Activated CD4-positive, alpha-beta T cell treated with anti-CD3 and anti-CD28 coated beads, Interleukin-2, amount 50 U/mL, for 48 hours (primary cell): ENCODE results near the gene PIP4P1.
"Not testable (repeated sequence)": the region's sequence is repeated elsewhere in the genome, so short reads cannot be mapped to it uniquely, and the experiment has no call there.

ENCODE experiments used
- DNase-seq, 2 experiments: peaks; one replicate each; pipeline ENCODE4 v3.0.0-alpha.2; 2020

PIP4P1 gene

DNA sequence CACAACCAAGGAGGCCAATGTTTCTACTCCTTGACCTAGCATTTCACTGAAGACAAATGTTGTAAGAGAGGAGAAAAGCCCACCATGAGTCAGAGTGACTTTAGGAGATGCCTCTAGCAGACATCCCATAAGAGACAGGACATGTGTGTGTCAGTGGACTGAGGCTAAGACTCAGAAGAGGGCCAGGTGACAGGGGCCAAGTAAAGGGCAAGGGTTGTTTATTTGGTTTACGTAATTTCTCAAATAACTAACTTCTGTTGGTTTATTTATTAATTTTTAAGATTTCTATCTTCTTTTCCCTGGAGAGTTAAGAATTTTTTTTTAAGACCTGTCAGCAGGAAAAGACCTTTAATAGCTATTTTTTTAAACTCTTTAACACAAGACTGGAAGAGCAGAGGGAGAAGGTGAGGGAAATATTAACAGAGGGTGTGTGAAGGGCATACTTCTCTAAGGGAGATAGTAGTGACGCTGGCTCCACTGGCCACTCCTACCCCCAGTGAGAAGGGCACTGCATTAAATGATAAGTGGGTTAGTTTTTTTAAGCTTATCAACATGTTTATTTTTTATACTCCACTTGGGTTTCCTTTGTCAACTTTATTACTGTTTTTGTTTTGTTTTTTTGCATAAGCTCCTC is 11.4 kb upstream of the PIP4P1 start:
- no peak for DNase-seq

DNA sequence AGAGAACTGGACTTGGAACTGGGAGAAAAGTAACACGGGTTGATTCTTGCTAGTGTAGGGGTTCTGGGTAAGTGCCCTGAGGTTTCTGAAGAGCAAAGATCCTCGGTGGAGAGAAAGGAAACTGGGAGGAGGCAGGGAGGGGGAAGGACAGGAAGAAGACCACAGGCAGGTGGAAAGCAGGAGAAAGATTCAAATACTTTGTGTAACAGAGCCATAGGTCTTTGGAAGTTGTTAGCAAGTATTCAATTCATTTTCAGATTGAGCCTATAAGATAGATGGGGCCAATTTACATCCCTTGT is 9.3 kb upstream of the PIP4P1 start:
- DNase-seq: no peak

DNA sequence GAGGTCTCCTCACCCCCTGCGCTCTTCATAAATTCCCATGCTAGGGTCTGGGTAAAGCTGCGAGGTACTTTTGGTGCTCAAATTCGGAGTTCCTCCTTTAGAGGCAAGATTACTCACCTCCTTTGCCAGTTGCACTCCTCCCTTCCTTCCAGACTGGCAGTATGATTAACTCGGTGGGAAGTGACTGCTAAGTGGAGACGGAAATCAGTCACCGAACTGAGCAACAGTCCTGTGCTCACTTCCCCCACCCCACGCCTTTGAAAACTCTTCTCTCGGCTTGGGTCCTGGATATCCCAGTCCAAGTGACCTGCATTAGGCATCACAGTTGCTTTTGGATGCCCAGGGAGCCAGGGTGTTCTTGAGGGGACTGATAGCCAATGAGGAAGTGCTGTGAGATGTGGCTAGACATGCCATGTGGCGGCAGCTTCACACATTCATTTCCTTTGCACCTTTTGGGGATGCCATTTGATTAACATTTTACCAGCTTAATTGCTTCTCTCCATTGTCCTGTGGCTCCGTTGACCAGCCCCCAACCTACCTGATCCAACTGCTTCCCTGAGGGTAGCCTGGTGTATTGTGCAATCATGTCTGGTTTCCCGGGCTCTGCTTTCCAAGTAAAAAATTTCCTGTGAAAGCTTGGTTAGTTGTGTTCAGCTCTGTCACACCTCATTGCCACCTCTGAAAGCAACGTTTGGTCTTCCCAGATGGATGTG is 8.8 kb upstream of the PIP4P1 start:
- DNase-seq: peak; percentile 63 to 72

DNA sequence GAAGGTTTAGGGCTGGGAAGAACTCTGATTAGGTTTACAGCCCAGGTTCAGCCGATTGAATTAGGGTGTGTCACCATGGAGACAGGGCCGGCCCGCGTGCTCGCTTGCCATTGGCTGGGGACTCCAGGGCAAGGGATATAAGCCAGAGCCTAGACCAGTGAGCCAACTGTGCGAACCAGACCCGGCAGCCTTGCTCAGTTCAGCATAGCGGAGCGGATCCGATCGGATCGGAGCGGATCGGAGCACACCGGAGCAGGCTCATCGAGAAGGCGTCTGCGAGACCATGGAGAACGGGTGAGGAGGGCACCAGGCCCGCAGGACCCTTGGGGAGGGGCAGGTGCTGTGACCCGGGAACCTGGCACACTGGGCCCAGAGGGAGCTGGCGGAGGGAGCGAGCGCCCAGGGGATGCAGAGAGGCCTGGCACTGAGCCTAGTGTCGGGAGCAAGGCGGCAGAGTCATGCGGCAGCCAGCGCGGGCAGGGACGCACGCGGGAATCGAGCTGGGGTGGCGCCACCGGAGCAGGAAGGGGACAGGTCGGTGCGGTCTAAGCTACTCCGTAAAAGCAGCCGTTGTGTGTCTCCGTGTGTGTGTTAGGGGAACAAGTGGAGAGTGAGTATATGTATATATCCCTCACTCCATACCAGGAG is 8.1 kb upstream of the PIP4P1 start, which contains the start of gene PNP:
PNP (plus strand) TSS at position 165 of the 648 bp plus-strand sequence; CDS start at position 284, 119 bp downstream.
- DNase-seq: peak; percentile 90 to 92

DNA sequence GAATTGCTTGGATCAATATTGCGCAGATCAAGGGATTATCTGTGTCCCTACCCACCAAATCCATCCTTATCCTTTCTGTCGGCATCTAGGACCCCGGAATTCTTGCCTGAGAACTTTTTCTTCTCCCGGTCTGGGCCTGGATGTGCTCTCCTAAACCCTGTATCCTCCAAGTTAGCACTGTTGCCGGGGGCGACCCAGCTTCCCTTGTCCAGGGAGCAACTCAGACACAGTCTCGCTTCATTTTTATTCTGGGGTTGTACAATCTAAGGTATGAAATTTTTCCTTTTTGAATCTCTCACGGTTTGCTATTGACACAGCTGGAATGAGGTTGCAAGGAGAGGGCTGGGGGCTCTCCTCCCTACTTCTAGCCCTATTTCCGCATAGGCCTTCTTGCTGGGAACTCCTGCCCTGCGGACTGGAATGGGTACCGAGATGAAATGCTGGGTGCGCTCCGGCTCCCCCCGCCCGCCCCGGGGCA is 7.6 kb upstream of the PIP4P1 start:
- no peak for DNase-seq

DNA sequence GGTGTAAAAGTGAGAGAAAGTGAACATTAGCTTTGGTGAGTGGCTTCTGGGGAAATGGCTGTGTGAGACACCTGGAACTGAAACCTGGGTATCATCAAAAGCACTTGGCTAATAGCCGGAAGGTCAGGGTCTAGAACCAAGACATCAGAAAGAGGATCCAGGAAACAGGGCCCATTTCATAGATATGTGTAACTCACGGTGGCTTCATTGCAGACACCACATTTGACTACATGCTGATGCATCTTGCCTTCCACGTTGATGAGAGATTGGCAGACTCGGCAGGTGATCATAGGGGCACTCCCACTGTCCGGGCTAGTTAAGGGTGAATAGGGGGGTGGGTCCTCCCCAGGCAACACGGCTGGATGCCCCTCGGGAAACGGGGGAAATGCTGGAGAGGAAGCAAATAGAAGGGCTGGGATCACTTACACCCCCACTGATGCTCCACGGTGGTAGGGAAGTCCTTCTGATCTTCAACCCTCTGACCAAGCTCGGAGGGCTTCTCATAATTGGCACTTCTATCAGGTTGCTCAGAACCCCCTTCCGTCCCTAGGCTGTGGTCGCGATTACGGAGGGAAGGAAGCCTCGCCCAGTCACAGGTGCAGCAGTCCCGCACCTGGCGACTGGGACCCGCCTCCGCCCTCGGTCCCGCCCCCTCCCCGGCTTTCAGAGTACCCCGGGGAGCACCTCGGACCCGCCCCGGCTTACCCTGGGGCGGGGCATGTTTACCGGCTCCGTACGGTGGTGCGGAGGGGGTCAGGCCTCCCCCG is 593 bp downstream of the PIP4P1 start:
- peak; percentile 37 to 48 for DNase-seq

DNA sequence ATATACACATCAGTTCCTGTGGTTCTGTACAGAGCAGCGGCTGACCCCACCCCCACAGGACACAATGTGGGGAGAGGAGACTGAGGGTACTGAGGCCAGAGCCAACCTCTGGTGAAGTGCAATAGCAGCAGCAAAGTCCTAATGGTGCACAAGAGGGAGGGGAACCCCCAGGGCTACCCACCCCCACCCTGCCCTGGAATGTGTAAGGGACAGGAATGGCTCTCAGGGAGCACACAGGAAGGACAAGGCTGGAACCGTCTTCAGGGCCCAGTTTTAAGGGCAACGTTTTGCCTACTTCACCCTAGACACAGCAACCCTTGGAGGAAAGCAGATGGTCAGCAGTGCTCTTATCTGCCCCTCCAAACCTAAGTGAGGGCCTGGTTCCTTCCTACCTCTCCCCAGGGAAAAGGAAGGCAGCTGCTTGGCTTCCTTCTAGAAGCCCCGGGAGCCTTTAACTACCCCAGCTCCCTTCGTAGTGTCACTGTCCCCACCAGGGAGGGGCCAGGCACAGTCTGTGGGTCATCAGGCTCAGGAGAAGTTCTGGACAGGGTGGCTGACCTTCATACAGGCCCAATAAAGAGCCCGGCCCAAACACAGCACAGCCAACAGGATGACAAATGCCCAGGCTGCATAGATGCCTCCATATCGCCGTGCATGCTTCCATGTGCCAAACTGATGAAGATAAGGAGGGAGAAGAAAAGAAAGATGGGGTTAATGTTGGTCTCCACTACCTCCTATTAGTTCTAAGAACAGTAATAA is 3.0 kb downstream of the PIP4P1 start:
- no peak for DNase-seq

DNA sequence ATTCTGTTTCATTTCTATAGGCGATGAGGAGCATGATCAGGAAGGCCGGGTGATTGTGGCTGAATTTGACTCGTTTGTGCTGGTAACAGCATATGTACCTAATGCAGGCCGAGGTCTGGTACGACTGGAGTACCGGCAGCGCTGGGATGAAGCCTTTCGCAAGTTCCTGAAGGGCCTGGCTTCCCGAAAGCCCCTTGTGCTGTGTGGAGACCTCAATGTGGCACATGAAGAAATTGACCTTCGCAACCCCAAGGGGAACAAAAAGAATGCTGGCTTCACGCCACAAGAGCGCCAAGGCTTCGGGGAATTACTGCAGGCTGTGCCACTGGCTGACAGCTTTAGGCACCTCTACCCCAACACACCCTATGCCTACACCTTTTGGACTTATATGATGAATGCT is 4.3 kb downstream of the PIP4P1 start:
- no peak for DNase-seq

DNA sequence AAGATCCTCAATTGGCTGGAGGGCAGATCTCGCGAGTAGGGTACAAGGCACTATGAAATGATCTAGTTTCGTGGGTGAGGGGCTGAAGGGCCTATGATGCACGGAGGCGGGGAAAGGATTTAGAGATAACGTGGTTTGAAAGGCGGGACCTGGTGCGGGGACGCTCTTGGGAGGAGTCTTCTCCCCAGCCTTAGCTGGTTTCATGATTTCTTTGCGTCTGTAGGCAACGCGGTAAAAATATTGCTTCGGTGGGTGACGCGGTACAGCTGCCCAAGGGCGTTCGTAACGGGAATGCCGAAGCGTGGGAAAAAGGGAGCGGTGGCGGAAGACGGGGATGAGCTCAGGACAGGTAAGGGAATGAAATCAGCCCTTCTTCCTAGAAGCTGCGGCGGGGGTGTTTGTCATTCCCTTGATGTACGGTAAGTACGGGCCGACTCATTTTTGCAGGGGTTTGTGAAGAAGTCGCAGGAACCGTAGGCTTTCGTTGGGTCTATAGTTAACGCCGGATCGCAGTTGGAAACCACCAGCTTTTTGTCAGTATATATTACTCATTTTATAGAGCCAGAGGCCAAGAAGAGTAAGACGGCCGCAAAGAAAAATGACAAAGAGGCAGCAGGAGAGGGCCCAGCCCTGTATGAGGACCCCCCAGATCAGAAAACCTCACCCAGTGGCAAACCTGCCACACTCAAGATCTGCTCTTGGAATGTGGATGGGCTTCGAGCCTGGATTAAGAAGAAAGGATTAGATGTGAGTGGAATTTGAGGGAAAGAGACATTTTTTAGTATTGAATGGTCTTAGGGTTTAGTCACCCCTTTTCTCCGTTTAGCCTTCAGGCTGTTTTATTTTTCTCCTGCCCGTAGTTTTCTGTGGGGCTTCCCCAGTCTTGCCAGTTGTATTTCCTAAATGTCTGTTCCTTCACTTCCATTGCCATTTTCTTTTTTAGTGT is 5.6 kb downstream of the PIP4P1 start:
- DNase-seq: no peak

DNA sequence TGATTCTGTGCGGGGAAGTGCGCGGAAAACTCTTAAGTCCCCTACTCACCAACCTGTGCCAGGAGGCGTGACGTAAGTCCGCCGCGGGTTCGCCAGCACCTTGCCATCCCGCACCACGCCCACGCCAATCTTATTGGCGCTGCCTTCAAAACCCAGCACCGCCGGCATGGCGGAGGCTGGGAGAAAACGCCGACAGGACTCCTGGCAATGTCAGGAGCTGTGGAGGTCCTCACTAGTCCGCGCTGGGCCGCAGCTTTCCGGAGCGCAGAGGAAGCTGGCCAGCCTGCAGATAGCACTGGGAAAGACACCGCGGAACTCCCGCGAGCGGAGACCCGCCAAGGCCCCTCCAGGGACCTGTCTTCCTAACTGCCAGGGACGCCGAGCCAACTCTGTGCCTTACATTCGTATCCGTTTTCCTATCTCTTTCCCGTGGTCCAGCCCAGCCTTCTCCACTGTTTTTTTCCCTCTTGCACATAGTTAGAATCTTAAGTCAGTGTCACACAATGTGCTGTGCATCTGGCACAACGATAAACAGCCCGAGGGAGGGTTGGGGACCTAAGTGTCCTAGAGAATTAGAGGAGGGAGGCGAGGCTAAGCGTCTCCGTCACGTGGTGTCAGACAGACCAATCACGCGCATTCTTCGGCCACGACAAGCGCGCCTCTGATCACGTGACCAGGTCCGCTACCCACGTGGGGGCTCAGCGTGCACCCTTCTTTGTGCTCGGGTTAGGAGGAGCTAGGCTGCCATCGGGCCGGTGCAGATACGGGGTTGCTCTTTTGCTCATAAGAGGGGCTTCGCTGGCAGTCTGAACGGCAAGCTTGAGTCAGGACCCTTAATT is 6.5 kb downstream of the PIP4P1 start, which contains the start of the genes APEX1 and OSGEP:
APEX1 (plus strand) TSS at position 711 of the 839 bp plus-strand sequence. CDS start 420 bp downstream, outside the sequence.
OSGEP (minus strand) TSS at position 297 of the 839 bp plus-strand sequence; CDS start at position 168, 129 bp downstream.
- DNase-seq: peak; percentile 98

DNA sequence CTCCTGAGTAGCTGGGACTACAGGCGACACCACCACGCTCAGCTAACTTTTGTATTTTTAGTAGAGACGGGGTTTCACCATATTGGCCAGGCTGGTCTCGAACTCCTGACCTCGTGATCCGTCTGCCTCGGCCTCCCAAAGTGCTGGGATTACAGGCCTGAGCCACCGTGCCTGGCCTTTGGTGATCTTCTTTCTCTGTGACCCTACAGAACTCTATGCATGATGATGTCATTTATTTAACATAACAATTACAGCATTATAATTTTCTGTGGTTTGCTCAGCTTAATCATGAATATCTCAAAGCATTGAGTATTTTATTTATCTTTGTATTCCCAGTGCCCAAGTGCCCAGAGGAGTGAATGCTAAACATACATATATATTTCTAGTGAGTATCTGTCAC is 8.4 kb downstream of the PIP4P1 start:
- DNase-seq: not testable (repeated sequence)

DNA sequence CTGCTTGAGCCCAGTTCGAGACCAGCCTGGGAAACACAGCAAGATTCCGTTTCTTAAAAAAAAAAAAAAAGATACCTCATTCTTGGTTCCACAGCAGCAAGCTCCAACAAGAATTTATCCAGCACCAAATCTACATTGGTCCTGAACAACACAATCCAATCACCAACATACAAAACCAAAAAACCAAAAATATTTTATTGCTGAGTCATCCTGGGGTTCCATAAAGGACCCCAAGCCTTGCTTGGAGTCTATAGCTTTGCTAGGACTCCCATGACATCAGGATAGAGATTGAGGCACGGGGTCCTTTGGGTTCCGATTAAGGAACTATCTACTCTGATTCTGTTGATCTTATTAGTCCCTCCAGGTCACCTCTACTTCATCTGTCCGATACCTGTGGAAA is 14.3 kb downstream of the PIP4P1 start:
- no peak for DNase-seq

DNA sequence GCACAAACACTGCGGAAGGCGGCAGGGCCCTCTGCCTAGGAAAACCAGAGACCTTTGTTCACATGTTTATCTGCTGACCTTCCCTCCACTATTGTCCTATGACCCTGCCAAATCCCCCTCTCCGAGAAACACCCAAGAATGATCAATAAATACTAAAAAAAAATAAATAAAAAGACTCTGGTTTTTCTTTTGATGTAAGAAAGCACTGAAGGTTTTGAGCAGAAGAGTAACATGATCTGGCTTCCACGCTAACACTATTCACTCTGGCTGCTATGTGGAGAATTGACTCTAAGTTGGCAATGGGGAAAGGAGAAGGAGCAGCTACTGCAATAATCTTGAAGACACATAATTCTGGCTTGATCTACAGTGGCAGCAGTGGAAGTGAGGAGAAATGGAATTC is 17.6 kb downstream of the PIP4P1 start:
- not testable (repeated sequence) for DNase-seq

DNA sequence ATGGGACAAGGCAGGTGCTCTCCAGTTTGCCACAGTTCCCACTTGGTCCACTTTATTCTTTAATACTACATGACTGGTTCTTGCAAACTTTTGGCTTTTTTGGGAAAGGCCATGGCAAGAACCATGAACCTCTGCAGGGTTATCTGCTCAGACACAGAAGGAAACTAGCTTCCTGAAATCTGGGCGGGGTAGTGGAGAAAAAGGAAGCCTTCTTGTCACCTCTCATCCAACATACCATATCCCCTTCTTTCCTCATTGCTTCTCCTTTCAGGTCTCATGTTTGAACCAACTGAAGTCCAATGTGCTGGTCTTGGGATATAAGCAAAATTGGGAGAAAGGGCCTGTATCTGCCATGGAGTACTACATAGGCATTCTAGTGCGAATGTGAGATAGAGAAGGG is 19.8 kb downstream of the PIP4P1 start:
- no peak for DNase-seq

DNA sequence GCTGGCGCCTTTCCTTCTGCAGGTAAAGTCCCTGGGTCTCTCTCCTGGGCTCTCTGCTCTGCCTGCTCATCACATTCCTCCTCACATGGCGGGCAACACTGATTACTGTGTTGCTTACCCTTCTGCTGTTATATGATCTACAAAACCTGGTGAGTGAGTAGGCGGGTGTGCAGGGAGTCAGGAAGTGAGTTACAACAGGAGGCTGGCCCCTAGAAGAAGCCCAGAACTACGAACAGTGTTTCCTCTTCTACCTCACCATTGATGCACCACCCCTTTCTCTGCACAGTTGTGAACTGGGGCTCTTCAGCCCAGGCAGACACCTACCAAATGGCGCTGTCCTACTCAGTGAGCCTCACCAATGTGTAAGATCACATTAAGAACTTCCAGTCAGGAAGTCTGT is 20.4 kb downstream of the PIP4P1 start:
- DNase-seq: peak; percentile 16 to 20

DNA sequence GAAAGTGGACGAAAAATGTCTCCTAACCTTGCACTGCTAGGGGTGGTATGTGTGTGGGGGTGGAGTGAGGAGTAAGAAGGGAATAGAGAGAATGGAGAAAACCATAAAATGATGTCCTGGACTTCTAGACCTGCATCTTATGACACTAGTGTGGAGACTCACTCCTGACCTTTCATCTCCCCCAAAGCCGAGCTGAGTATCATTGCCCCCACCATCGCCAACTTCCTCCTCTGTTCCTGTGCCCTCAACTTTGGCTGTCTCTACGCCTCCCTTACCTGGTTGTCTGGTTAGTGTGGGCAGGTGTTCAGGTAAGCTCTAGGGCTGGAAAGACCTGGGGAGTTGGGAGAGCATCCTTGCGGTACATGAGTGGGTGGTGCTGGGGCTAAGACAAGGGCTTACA is 20.8 kb downstream of the PIP4P1 start:
- DNase-seq: no peak

DNA sequence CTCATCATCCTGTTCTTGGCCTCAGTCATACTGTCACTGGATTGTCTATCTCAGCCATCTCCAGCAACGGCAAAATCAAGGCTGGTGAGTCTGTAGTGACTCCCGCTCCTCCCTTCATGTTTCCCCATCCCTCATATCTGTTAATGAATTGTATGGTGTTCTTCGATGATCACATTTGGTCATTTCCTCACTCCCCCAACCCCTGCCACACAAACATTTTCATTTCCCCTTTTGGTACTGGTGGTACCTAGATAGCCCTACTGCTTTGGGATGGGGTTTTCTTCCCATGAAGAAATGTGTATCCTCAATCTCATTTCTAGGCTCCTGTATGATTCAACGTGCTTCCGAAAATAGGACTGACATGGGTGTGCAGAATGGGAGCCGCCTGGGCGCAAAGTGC is 22.6 kb downstream of the PIP4P1 start:
- DNase-seq: no peak

DNA sequence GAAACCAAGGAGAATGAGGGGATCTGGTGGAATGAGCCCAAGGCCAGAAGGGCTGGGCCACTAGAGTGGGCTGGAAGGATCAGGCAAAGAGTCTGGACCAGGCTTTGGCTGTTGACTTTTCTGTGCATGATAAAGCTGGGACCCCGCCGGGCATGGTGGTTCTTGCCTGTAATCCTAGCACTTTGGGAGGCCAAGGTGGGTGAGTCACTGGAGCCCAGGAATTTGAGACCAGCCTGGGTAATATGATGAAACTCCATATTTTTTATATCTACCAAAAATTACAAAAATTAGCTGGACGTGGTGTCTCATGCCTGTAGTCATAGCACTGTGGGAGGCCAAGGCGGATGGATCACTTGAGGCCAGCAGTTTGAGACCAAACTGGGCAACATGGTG is 24.9 kb downstream of the PIP4P1 start:
- no peak for DNase-seq

DNA sequence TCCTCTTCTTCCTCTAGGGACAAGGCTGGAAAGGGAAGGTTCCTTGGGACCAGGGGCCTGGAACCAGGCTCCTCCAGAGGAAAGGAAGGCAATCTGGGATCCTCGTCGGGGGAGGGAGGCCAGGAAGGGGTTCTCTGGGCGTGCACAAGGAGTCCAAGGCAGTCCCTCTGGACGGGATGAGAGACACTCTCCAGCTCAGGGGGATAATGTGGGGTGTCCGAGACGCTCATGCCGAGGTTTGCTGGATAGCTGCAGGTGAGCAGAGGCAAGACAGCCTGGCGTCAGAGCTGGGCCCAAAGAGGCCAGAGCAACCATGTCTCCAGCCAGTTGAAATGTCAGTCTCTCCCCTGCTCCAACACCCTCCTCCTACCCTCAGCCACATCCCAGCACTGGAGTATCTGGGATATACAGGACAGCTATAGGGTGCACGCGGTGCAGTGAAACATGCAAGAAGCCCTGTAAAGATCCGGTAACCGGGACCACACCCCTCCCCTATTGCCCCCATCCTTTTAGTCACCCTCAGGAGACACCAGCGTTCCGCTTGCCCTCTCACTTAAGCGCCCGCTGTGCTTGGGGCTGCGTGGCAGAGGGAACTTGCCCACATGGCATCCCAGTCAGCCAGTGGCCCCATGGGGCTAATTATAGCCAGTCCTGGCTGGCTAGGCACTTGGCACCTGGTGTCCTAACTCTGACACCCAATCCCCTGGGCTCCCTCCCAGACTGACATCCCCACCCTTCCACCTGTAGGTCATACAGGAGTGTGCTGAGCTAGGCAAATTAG is 25.5 kb downstream of the PIP4P1 start, which contains the start of gene KLHL33:
KLHL33 (minus strand) TSS at position 585 of the 781 bp plus-strand sequence; CDS start at position 230, 355 bp downstream.
- DNase-seq: no peak
